Liver (tissue), 9 donors: ENCODE data around the gene CIAPIN1. TPM values are rescaled to one million over a fixed set of nuclear protein-coding genes. Genes with fewer than 3 reads are reported as not detected.

Experiments used
- DNase-seq: peaks from one replicate; pipeline ENCODE4 v3.0.0-alpha.2; 2017; ENCODE audit warnings: low spot score
- H3K27ac ChIP-seq, 2 donors: one replicate each; pipeline ENCODE4 v1.7.0; 2013; ENCODE audit warnings: inconsistent platforms in 2 of 2, low read length in 2 of 2, control low read depth in 1 of 2, low read depth in 1 of 2, mild to moderate bottlenecking in 1 of 2
- H3K27me3 ChIP-seq, 4 donors: one replicate each; pipeline versions ENCODE4 v1.6.1 to v1.7.0; 2013; ENCODE audit warnings: low read length in 3 of 4, inconsistent platforms in 1 of 4, mild to moderate bottlenecking in 1 of 4, moderate library complexity in 1 of 4; ENCODE audit not compliant: control insufficient read depth in 4 of 4, insufficient read depth in 4 of 4
- H3K36me3 ChIP-seq, 4 donors: one replicate each; pipeline versions ENCODE4 v1.6.1 to v1.7.0; 2013; ENCODE audit warnings: low read length in 3 of 4, mild to moderate bottlenecking in 3 of 4, low read depth in 1 of 4, moderate library complexity in 1 of 4; ENCODE audit not compliant: control insufficient read depth in 4 of 4, insufficient read depth in 3 of 4
- H3K4me1 ChIP-seq, 4 donors: one replicate each; pipeline versions ENCODE4 v1.6.1 to v1.7.0; 2013; ENCODE audit warnings: low read length in 3 of 4, mild to moderate bottlenecking in 3 of 4, moderate library complexity in 1 of 4; ENCODE audit not compliant: control insufficient read depth in 4 of 4, insufficient read depth in 4 of 4
- H3K4me3 ChIP-seq, 3 donors: one replicate each; pipeline versions ENCODE4 v1.6.1 to v1.7.0; 2013; ENCODE audit warnings: low read length in 3 of 3, control low read depth in 1 of 3, low read depth in 1 of 3, mild to moderate bottlenecking in 1 of 3
- H3K9ac ChIP-seq, 2 donors: one replicate each; pipeline ENCODE4 v1.7.0; 2013; ENCODE audit warnings: low read length in 2 of 2, mild to moderate bottlenecking in 2 of 2, moderate library complexity in 2 of 2, control low read depth in 1 of 2, low read depth in 1 of 2
- H3K9me3 ChIP-seq, 4 donors: one replicate each; pipeline versions ENCODE4 v1.6.1 to v1.7.0; 2013; ENCODE audit warnings: low read length in 3 of 4; ENCODE audit not compliant: control insufficient read depth in 4 of 4
- EGR1 ChIP-seq, 2 donors: IDR thresholded peaks; 2 replicates each; pipeline ENCODE4 v1.6.1; 2016 to 2018; ENCODE audit warnings: antibody characterized with exemption in 2 of 2, low read depth in 2 of 2
- FOXA1 ChIP-seq: IDR thresholded peaks from 2 replicates; pipeline ENCODE4 v1.6.1; 2016; ENCODE audit warnings: antibody characterized with exemption
- FOXA2 ChIP-seq: IDR thresholded peaks from 2 replicates; pipeline ENCODE4 v1.6.1; 2016; ENCODE audit warnings: antibody characterized with exemption
- GABPA ChIP-seq, 2 donors: IDR thresholded peaks in 1 of 2; conservative IDR thresholded peaks in 1 of 2; 2 replicates each; pipeline ENCODE4 v1.6.1; 2016; ENCODE audit warnings: antibody characterized with exemption in 2 of 2, mild to moderate bottlenecking in 1 of 2, moderate library complexity in 1 of 2
- HNF4A ChIP-seq, 2 donors: conservative IDR thresholded peaks; 2 replicates each; pipeline ENCODE4 v1.6.1; 2016; ENCODE audit warnings: antibody characterized with exemption in 2 of 2, mild to moderate bottlenecking in 2 of 2
- JUND ChIP-seq, 2 donors: IDR thresholded peaks; 2 replicates each; pipeline ENCODE4 v1.6.1; 2016; ENCODE audit warnings: antibody characterized with exemption in 2 of 2
- RXRA ChIP-seq, 2 donors: IDR thresholded peaks; 2 replicates each; pipeline ENCODE4 v1.6.1; 2017 to 2018; ENCODE audit warnings: antibody characterized with exemption in 2 of 2, mild to moderate bottlenecking in 1 of 2
- TAF1 ChIP-seq: conservative IDR thresholded peaks from 2 replicates; pipeline ENCODE4 v1.6.1; 2016; ENCODE audit warnings: antibody characterized with exemption, mild to moderate bottlenecking
- YY1 ChIP-seq: IDR thresholded peaks from 2 replicates; pipeline ENCODE4 v1.6.1; 2016; ENCODE audit warnings: antibody characterized with exemption, mild to moderate bottlenecking
- WGBS: extraction: QIAGEN DNeasy Blood & Tissue Kit; methylation state at CpG from one replicate; pipeline ENCODE4 v1.1.7; 2013; 5-methylcytosine and 5-hydroxymethylcytosine counted together
- polyA plus RNA-seq, 2 donors: library from polyadenylated mRNA; stranded (reverse) in 1 of 2; unstranded in 1 of 2; fragments of 200-250 nt in 1 of 2; fragments of >200 nt in 1 of 2; fragmentation: Nextera tagmentation in 1 of 2; extraction: Ambion mirVana in 1 of 2; gene quantifications; one replicate each; pipeline versions ENCODE4 v1.2.1 to v1.2.3, GENCODE V29; 2013 to 2015
- total RNA-seq, 2 donors: library from RNA; depleted of rRNA; stranded (reverse); fragments of >200 nt; gene quantifications; one replicate each; pipeline ENCODE4 v1.2.3, GENCODE V29; 2014
- TF ChIP-seq, protein P1 (sequence below): IDR thresholded peaks from 2 replicates; pipeline ENCODE4 v1.6.1; 2016; ENCODE audit warnings: antibody characterized with exemption
- TF ChIP-seq, protein P2 (sequence below): IDR thresholded peaks from 2 replicates; pipeline ENCODE4 v1.6.1; 2016; ENCODE audit warnings: antibody characterized with exemption
- TF ChIP-seq, protein P3 (sequence below): fragments of 150-350 bp; IDR thresholded peaks from 2 replicates; pipeline ENCODE4 v1.5.1; 2017; ENCODE audit warnings: improper control_type of control experiment, low read depth, low read length; ENCODE audit not compliant: missing input control
- donor health status: healthy.
- donor health status: healthy.
- donor health status: healthy.
- donor health status: healthy.
- donor health status: healthy.

The CIAPIN1 gene
- total and polyA plus RNA-seq, 4 donors = 19.5 to 32.7 (median 23.4) TPM

DNA sequence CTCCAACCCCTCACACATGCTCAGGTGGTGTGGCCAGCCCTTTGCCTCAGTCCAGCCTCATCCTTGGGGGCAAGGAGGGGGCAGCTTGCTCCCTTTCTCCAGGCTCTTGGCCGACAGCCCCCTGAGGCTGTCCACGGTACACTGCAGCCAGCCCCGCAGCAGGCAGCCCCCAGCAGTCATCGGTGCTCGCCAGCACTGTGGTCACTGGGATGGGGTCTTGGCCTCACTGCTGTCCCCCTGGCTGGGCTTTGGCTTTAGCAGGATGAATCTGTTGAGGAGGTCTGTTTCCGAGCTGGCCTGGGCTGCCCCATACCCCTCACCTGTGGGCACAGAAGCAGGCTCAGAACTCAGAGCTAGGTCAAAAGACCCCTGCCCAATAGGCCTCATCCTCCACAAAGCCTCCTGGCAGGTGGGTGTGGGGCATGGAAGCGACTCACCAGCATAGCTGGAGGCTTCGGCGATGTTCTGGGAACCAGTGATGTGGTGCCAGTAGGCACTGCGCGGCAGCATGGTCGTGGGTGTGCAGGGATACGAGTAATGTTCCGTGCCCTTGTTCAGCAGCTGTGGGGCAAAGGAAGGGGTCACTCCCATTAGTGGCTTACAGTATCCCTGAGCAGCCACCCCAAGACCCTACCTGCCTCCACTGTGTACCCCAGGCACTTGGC is 26.1 kb upstream of the CIAPIN1 start:
- Histone ChIP-seq H3K4me1 (peaks cover 10 to 62% (median 46%) of the 10 kb centered on the region in 4 donors), H3K36me3 (peaks cover 11 to 40% (median 26%) of the 10 kb centered on the region in 4 donors), H3K27me3 (no peaks in the 10 kb centered on the region), H3K9ac (no peak overlapping the region), H3K4me3 (no peak overlapping the region), H3K9me3 (no peaks in the 10 kb centered on the region), H3K27ac (peak overlapping the region; percentile 69 to 87)
- TF ChIP-seq HNF4A (conservative IDR thresholded peaks at IDR 0.05) = no peak
- TF ChIP-seq, protein P1, sequence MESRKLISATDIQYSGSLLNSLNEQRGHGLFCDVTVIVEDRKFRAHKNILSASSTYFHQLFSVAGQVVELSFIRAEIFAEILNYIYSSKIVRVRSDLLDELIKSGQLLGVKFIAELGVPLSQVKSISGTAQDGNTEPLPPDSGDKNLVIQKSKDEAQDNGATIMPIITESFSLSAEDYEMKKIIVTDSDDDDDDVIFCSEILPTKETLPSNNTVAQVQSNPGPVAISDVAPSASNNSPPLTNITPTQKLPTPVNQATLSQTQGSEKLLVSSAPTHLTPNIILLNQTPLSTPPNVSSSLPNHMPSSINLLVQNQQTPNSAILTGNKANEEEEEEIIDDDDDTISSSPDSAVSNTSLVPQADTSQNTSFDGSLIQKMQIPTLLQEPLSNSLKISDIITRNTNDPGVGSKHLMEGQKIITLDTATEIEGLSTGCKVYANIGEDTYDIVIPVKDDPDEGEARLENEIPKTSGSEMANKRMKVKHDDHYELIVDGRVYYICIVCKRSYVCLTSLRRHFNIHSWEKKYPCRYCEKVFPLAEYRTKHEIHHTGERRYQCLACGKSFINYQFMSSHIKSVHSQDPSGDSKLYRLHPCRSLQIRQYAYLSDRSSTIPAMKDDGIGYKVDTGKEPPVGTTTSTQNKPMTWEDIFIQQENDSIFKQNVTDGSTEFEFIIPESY = no peak
- TF ChIP-seq EGR1 (IDR thresholded peaks at IDR 0.05; ENCODE audit: low read depth in 2 of 2) = no peak
- TF ChIP-seq YY1 = no peak
- no peak for DNase-seq
- 95% methylated on average over 14 of the region's 14 CpGs for WGBS

DNA sequence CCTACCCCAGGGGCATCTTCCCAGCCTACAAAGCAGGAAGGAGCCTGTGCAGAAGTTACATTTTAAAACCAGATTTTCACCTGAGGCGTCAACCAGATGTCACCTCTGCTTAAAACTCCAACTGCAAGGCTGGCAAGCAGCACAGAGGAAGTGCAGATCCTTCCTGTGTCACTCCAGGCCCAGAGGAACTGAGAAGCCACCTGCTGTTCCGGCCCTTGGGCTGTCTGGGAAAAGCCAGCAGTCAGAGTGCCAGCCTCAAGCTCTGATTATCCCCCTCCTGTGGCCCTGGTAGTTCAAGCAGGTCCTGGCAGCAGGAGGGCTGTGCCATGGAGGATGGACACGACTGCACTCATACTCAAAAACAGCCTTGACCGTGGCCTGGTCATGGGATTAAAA is 25.5 kb upstream of the CIAPIN1 start:
- WGBS = 68% methylated on average over 4 of the region's 4 CpGs
- no peak for TF ChIP-seq EGR1 (IDR thresholded peaks at IDR 0.05; ENCODE audit: low read depth in 2 of 2)
- TF ChIP-seq GABPA (IDR thresholded peaks at IDR 0.05 in 1 of 2, conservative IDR thresholded peaks at IDR 0.05 in 1 of 2) = no peak
- no peak for TF ChIP-seq FOXA2
- no peak for TF ChIP-seq YY1
- TF ChIP-seq, protein P2, sequence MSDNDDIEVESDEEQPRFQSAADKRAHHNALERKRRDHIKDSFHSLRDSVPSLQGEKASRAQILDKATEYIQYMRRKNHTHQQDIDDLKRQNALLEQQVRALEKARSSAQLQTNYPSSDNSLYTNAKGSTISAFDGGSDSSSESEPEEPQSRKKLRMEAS = no peak
- no peak for TF ChIP-seq JUND (IDR thresholded peaks at IDR 0.05)
- TF ChIP-seq, protein P3, sequence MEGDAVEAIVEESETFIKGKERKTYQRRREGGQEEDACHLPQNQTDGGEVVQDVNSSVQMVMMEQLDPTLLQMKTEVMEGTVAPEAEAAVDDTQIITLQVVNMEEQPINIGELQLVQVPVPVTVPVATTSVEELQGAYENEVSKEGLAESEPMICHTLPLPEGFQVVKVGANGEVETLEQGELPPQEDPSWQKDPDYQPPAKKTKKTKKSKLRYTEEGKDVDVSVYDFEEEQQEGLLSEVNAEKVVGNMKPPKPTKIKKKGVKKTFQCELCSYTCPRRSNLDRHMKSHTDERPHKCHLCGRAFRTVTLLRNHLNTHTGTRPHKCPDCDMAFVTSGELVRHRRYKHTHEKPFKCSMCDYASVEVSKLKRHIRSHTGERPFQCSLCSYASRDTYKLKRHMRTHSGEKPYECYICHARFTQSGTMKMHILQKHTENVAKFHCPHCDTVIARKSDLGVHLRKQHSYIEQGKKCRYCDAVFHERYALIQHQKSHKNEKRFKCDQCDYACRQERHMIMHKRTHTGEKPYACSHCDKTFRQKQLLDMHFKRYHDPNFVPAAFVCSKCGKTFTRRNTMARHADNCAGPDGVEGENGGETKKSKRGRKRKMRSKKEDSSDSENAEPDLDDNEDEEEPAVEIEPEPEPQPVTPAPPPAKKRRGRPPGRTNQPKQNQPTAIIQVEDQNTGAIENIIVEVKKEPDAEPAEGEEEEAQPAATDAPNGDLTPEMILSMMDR = no peak
- no peak for TF ChIP-seq RXRA (IDR thresholded peaks at IDR 0.05)
- TF ChIP-seq TAF1 = no peak
- TF ChIP-seq FOXA1 = no peak
- TF ChIP-seq, protein P1 = no peak
- no peak overlapping the region for H3K4me3 ChIP-seq
- H3K4me1 ChIP-seq = peaks cover 10 to 56% (median 42%) of the 10 kb centered on the region in 4 donors
- H3K27me3 ChIP-seq = no peaks in the 10 kb centered on the region
- peak overlapping the region; percentile 69 to 87 for H3K27ac ChIP-seq
- no peak overlapping the region for H3K9ac ChIP-seq
- peaks cover 13 to 43% (median 29%) of the 10 kb centered on the region in 4 donors for H3K36me3 ChIP-seq
- no peak for DNase-seq
- no peaks in the 10 kb centered on the region for H3K9me3 ChIP-seq
